Right lobe of liver (tissue), 6 donors: ENCODE measurements around the gene CNGA1. TPM values are rescaled to one million over a fixed set of nuclear protein-coding genes. Genes with fewer than 3 reads are reported as not detected.
A peak's percentile ranks its signal among the peaks of the same experiment; 100 is the strongest.
"Not testable (repeated sequence)": the region's sequence is repeated elsewhere in the genome, so short reads cannot be mapped to it uniquely, and the experiment has no call there.

Experiments
- ATAC-seq, 4 donors: fragments of 200-7000 bp; cut with Tn5 transposase; one replicate each; pipeline ENCODE4 v1.9.1; 2020; ENCODE audit warnings: mild to moderate bottlenecking in 4 of 4, moderate library complexity in 4 of 4
- DNase-seq, 3 donors: peaks; one replicate each; pipeline ENCODE4 v3.0.0-alpha.2; 2020
- H3K27ac ChIP-seq, 3 donors: fragments of 200-600 bp; one replicate each; pipeline ENCODE4 v1.8.0; 2022
- H3K27me3 ChIP-seq, 2 donors: fragments of 200-600 bp; one replicate each; pipeline ENCODE4 v1.8.0; 2022
- H3K36me3 ChIP-seq, 4 donors: fragments of 200-600 bp; sonication (generic) in 1 of 4; one replicate each; pipeline versions ENCODE4 v1.5.1 to v1.8.0; 2017 to 2022; ENCODE audit warnings: control low read depth in 1 of 4
- H3K4me1 ChIP-seq, 4 donors: fragments of 200-600 bp; sonication (generic) in 1 of 4; one replicate each; pipeline versions ENCODE4 v1.5.1 to v1.8.0; 2017 to 2022; ENCODE audit warnings: control low read depth in 1 of 4
- H3K4me3 ChIP-seq, 3 donors: fragments of 200-600 bp; one replicate each; pipeline ENCODE4 v1.8.0; 2022
- H3K9me3 ChIP-seq, 4 donors: fragments of 200-600 bp; sonication (generic) in 1 of 4; one replicate each; pipeline versions ENCODE4 v1.5.1 to v1.8.0; 2017 to 2022; ENCODE audit warnings: control low read depth in 1 of 4
- CTCF ChIP-seq, 4 donors: fragments of 200-600 bp in 3 of 4; fragments of 450-650 bp in 1 of 4; IDR thresholded peaks; one replicate each; pipeline versions ENCODE4 v1.5.1 to v1.8.0; 2016 to 2022; ENCODE audit warnings: antibody characterized with exemption in 4 of 4, mild to moderate bottlenecking in 2 of 4
- POLR2A ChIP-seq: fragments of 450-650 bp; IDR thresholded peaks from one replicate; pipeline ENCODE4 v1.6.1; 2017; ENCODE audit warnings: antibody characterized with exemption, mild to moderate bottlenecking
- WGBS: methylation state at CpG from one replicate; pipeline ENCODE4 v1.1.6; 2018; ENCODE audit warnings: low coverage, low lambda C conversion rate; ENCODE audit not compliant: insufficient coverage; ENCODE audit errors: missing lambda C conversion rate; 5-methylcytosine and 5-hydroxymethylcytosine counted together
- intact Hi-C, 2 donors: fragments of 100-400 bp; cut with DNase I; formaldehyde crosslinking; loops; one replicate each; pipeline versions ENCODE4 v1.11.2 to v1.14.1; 2022
- total RNA-seq, 6 experiments: library from RNA; depleted of rRNA in 2 of 6; stranded (reverse); fragments of >200 nt in 2 of 6; fragmentation: NEBNext Ultra II Directional in 3 of 6; extraction: Animal tissue kit (Norgen Biotek cat#: 25700) in 3 of 6; gene quantifications; one replicate each; pipeline versions ENCODE4 v1.1.0 to v1.2.4, GENCODE V29; 2016 to 2023
- donor health status: DM: no; HTN: yes; CAD: no.
- donor health status: DM: no; HTN: no; CAD: no.
- donor health status: DM: no; HTN: no; CAD: no.
- donor health status: DM: no; HTN: yes; CAD: no.
- donor health status: DM: no; HTN: yes; CAD: no.

The CNGA1 gene
- total RNA-seq, 6 experiments from 2014 or later = 8.1 to 14.9 (median 11.1) TPM

- TF ChIP-seq POLR2A (no peak), CTCF (IDR thresholded peaks at IDR 0.05) (peak; percentile 52 to 72 (median 68))
- intact Hi-C loops = no loop called here
- Histone ChIP-seq H3K9me3 (no peaks in the 10 kb centered on the region), H3K4me1 (peaks cover 0 to 13% (median 6%) of the 10 kb centered on the region in 4 donors), H3K4me3 (peak overlapping the region in 1 of 3 donors; percentile 9), H3K27me3 (no peaks in the 10 kb centered on the region), H3K27ac (no peak overlapping the region), H3K36me3 (no peaks in the 10 kb centered on the region)
- DNase-seq (peak in 2 of 3 donors; percentile 44 to 59), ATAC-seq (peak; percentile 95 to 98 (median 96))
- WGBS = 9% methylated on average over 15 of the region's 15 CpGs
Measured at GRCh38 chr4:47926667-47927258, 89.7 kb downstream of the CNGA1 start.

DNA sequence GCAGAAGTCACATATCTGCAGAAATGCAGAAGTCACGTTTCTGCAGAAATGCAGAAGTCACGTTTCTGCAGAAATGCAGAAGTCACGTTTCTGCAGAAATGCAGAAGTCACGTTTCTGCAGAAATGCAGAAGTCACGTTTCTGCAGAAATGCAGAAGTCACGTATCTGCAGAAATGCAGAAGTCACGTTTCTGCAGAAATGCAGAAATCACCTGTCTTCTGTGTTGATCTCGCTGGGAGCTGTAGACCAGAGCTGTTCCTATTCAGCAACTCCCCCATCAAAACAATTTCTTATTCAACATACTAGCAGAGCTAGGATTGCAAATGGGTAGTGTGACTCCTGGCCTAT is 93.2 kb downstream of the CNGA1 start:
- intact Hi-C loops, H3K9me3 ChIP-seq, H3K4me1 ChIP-seq, H3K36me3 ChIP-seq, H3K27ac ChIP-seq, H3K4me3 ChIP-seq, H3K27me3 ChIP-seq, ATAC-seq, DNase-seq: not testable (repeated sequence)
- WGBS = 52% methylated on average over 8 of the region's 8 CpGs

DNA sequence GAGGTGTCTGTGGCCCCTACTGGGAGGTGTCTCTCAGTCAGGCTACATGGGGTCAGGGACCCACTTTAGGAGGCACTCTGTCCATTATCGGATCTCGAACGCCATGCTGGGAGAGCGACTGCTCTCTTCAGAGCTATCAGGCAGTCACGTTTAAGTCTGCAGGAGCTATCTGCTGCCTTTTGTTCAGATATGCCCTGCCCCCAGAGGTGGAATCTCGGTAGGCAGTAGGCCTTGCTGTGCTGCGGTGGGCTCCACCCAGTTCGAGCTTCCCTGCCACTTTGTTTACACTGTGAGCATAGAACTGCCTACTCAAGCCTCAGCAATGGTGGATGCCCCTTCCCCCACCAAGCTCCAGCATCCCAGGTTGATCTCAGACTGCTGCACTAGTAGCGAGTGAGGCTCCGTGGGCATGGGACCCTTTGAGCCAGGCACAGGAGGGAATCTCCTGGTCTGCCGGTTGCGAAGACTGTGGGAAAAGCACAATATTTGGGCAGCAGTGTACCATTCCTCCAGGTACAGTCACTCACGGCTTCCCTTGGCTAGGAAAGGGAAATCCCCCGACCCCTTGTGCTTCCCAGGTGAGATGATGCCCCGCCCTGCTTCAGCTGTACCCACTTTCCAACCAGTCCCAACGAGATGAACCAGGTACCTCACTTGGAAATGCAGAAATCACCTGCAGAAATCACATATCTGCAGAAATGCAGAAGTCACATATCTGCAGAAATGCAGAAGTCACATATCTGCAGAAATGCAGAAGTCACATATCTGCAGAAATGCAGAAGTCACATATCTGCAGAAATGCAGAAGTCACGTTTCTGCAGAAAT is 93.8 kb downstream of the CNGA1 start:
- H3K27ac ChIP-seq, intact Hi-C loops, DNase-seq, H3K4me1 ChIP-seq, H3K36me3 ChIP-seq, H3K27me3 ChIP-seq, H3K4me3 ChIP-seq, H3K9me3 ChIP-seq, ATAC-seq: not testable (repeated sequence)
- WGBS = 69% methylated on average over 7 of the region's 17 CpGs

DNA sequence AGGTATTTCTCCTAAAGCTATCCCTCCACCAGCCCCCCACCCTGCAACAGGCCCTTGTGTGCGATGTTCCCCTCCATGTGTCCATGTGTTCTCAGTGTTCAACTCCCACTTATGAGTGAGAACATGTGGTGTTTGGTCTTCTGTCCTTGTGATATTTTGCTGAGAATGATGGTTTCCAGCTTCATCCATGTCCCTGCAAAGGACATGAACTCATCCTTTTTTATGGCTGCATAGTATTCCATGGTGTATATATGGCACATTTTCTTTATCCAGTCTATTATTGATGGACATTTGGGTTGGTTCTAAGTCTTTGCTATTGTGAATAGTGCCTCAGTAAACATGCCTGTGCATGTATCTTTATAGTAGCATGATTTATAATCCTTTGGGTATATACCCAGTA is 99.3 kb downstream of the CNGA1 start:
- ATAC-seq, H3K9me3 ChIP-seq, H3K36me3 ChIP-seq, H3K27me3 ChIP-seq, H3K4me3 ChIP-seq, H3K4me1 ChIP-seq, H3K27ac ChIP-seq, DNase-seq, intact Hi-C loops: not testable (repeated sequence)
- 100% methylated on average over 1 of the region's 1 CpG for WGBS

GRCh38 chr4:47915378-47915777 is 101.1 kb downstream of the CNGA1 start:
- Histone ChIP-seq H3K4me1 (peaks cover 0 to 8% (median 3%) of the 10 kb centered on the region in 4 donors), H3K27ac (no peak overlapping the region), H3K9me3 (no peaks in the 10 kb centered on the region), H3K27me3 (no peaks in the 10 kb centered on the region), H3K4me3 (peak overlapping the region in 1 of 3 donors; percentile 96), H3K36me3 (peaks cover 0 to 4% (median 0%) of the 10 kb centered on the region in 4 donors)
- intact Hi-C loops = no loop called here
- DNase-seq (no peak), ATAC-seq (no peak)
- 25% methylated on average over 3 of the region's 3 CpGs for WGBS
- TF ChIP-seq CTCF (IDR thresholded peaks at IDR 0.05) (no peak), POLR2A (no peak)

DNA sequence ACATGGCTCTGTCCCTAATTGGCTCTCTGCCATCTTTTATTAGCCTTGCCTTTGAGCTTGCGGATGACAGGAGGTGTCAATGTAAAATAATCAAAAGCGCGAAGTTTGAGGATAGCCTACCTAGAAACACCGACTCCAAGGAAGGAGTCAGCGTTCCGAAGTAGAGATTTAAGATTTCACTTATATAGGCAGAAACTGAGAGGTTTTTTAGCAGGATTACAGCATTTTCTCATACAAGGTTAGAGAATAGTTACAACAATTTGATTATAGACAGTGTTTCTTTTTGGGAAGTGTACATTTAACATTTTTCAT is 101.6 kb downstream of the CNGA1 start:
- no peak overlapping the region for H3K27ac ChIP-seq

More for the DNA sequence above, 101.6 kb downstream of the CNGA1 start:
- 0% methylated on average over 6 of the region's 6 CpGs for WGBS
- Histone ChIP-seq H3K4me1 (peaks cover 0 to 8% (median 3%) of the 10 kb centered on the region in 4 donors), H3K27me3 (no peaks in the 10 kb centered on the region), H3K36me3 (peaks cover 0 to 8% (median 0%) of the 10 kb centered on the region in 4 donors), H3K4me3 (peak overlapping the region; percentile 91 to 96 (median 91)), H3K9me3 (no peaks in the 10 kb centered on the region)
- DNase-seq = no peak
- peak in 3 of 4 donors; percentile 33 to 43 (median 41) for ATAC-seq
- intact Hi-C loops = no loop called here
- TF ChIP-seq POLR2A (no peak), CTCF (IDR thresholded peaks at IDR 0.05) (no peak)
